GM12878 (cell line): Measurements from ENCODE around the gene UNC80. TPM values are rescaled to one million over a fixed set of nuclear protein-coding genes. Genes with fewer than 3 reads are reported as not detected.

Source experiments
- ATAC-seq: fragments of 200-7000 bp; cut with Tn5 transposase; 3 replicates; pipeline ENCODE4 v1.9.1; 2020; ENCODE audit warnings: mild to moderate bottlenecking, moderate library complexity
- BruUV-seq: library from RNA; stranded (reverse); fragments of 400-500 nt; replicated peaks from 2 replicates; lab custom pipeline; 2021; lab: Mats Ljungman, UMichigan
- CTCF ChIA-PET: fragments of 300-600 bp; sonication (Branson Sonifier 250); formaldehyde crosslinking; extraction: SDS; loops from one replicate; lab custom pipeline; 2021; ENCODE audit warnings: inconsistent platforms; lab: Yijun Ruan, JAX
- POLR2A ChIA-PET: fragments of 350-600 bp; formaldehyde crosslinking; extraction: SDS; loops from one replicate; lab custom pipeline; 2021; ENCODE audit warnings: inconsistent platforms; lab: Charles Lee
- RAD21 ChIA-PET: fragments of 300-600 bp; sonication (Branson Sonifier 250); formaldehyde crosslinking; loops from one replicate; lab custom pipeline; 2023; ENCODE audit warnings: antibody characterized with exemption; ENCODE audit not compliant: unreplicated experiment; lab: Charles Lee
- SMC1A ChIA-PET: fragments of 300-600 bp; sonication (Branson Sonifier 250); formaldehyde crosslinking; loops from one replicate; lab custom pipeline; 2023; ENCODE audit not compliant: unreplicated experiment, uncharacterized antibody; lab: Charles Lee
- DNase-seq: peaks from one replicate; pipeline ENCODE4 v3.0.0-alpha.2; 2011; ENCODE audit warnings: low read depth, low spot score
- FAIRE-seq: peaks from 3 replicates; lab custom pipeline; 2011; peaks lifted over from hg19 to GRCh38; lab: Jason Lieb, UNC
- H2AFZ ChIP-seq: 2 replicates; pipeline ENCODE4 v1.6.0; 2011; ENCODE audit warnings: low read depth, low read length, control low read depth; ENCODE audit not compliant: control insufficient read depth
- H3K27ac ChIP-seq: 2 replicates; pipeline ENCODE4 v1.5.1; 2011; ENCODE audit warnings: control low read depth; ENCODE audit not compliant: control insufficient read depth, insufficient read depth
- H3K27me3 ChIP-seq, 2 experiments: replicated peaks in 1 of 2; 2 replicates each; pipeline versions ENCODE4 v1.6.0 to v1.6.1; 2011; ENCODE audit warnings: low read length in 1 of 2; ENCODE audit not compliant: control insufficient read depth in 2 of 2, insufficient read depth in 2 of 2
- H3K36me3 ChIP-seq, 2 experiments: 2 replicates each; pipeline ENCODE4 v1.5.1; 2011; ENCODE audit warnings: low read length in 1 of 2; ENCODE audit not compliant: control insufficient read depth in 2 of 2, insufficient read depth in 2 of 2
- H3K4me1 ChIP-seq: 2 replicates; pipeline ENCODE4 v1.6.1; 2011; ENCODE audit warnings: mild to moderate bottlenecking, low read length, moderate library complexity, mixed read lengths; ENCODE audit not compliant: control insufficient read depth, insufficient read depth
- H3K4me2 ChIP-seq: 2 replicates; pipeline ENCODE4 v1.6.0; 2011; ENCODE audit warnings: control low read depth; ENCODE audit not compliant: control insufficient read depth, insufficient read depth
- H3K4me3 ChIP-seq: fragments of 200-600 bp; sonication (generic); 2 replicates; pipeline ENCODE4 v1.5.1; 2016
- H3K79me2 ChIP-seq: 2 replicates; pipeline ENCODE4 v1.6.0; 2011; ENCODE audit warnings: low read length; ENCODE audit not compliant: control insufficient read depth, insufficient read depth
- H3K9ac ChIP-seq: 2 replicates; pipeline ENCODE4 v1.8.0; 2011; ENCODE audit warnings: low read length, control low read depth, mixed read lengths; ENCODE audit not compliant: control insufficient read depth, insufficient read depth
- H3K9me3 ChIP-seq: replicated peaks from 3 replicates; pipeline ENCODE4 v1.5.1; 2011; ENCODE audit warnings: mild to moderate bottlenecking, low read length; ENCODE audit not compliant: control insufficient read depth, insufficient read depth
- H4K20me1 ChIP-seq: 2 replicates; pipeline ENCODE4 v1.6.0; 2011; ENCODE audit not compliant: control insufficient read depth, insufficient read depth
- ASH2L ChIP-seq: fragments of 300-600, 200-600 bp; sonication (generic); IDR thresholded peaks from 2 replicates; pipeline ENCODE4 v1.6.1; 2017; ENCODE audit warnings: low read depth, mild to moderate bottlenecking, borderline replicate concordance
- ATF2 ChIP-seq: IDR thresholded peaks from 2 replicates; pipeline ENCODE4 v1.6.1; 2012; ENCODE audit warnings: low read length, inconsistent platforms
- FOS ChIP-seq: IDR thresholded peaks from 3 replicates; pipeline ENCODE4 v1.6.1; 2011; ENCODE audit warnings: borderline replicate concordance; ENCODE audit not compliant: insufficient read length; ENCODE audit errors: extremely low read depth
- HDGF ChIP-seq: fragments of 450-650 bp; IDR thresholded peaks from 2 replicates; pipeline ENCODE4 v1.6.1; 2016; ENCODE audit warnings: antibody characterized with exemption
- MTA2 ChIP-seq: fragments of 450-650 bp; IDR thresholded peaks from 2 replicates; pipeline ENCODE4 v1.6.1; 2016; ENCODE audit warnings: low read depth, mild to moderate bottlenecking, moderate library complexity
- NFXL1 ChIP-seq: fragments of 450-650 bp; IDR thresholded peaks from 2 replicates; pipeline ENCODE4 v1.6.1; 2017; ENCODE audit warnings: antibody characterized with exemption, mild to moderate bottlenecking, borderline replicate concordance
- NR2C2 ChIP-seq: IDR thresholded peaks from 2 replicates; pipeline ENCODE4 v1.6.1; 2011; ENCODE audit warnings: borderline replicate concordance, low read depth; ENCODE audit not compliant: control insufficient read depth, insufficient read length
- PML ChIP-seq: IDR thresholded peaks from 2 replicates; pipeline ENCODE4 v1.6.1; 2012; ENCODE audit warnings: low read length, inconsistent platforms
- POU2F2 ChIP-seq: IDR thresholded peaks from 3 replicates; pipeline ENCODE4 v1.6.1; 2011; ENCODE audit warnings: low read depth, mild to moderate bottlenecking, low read length, borderline replicate concordance
- RELB ChIP-seq: fragments of 450-650 bp; IDR thresholded peaks from 2 replicates; pipeline ENCODE4 v1.6.1; 2017; ENCODE audit warnings: low read depth, mild to moderate bottlenecking, moderate library complexity
- SIX5 ChIP-seq: IDR thresholded peaks from 2 replicates; pipeline ENCODE4 v1.6.1; 2011; ENCODE audit warnings: mild to moderate bottlenecking, low read depth, low read length, moderate library complexity; ENCODE audit not compliant: severe bottlenecking
- SREBF1 ChIP-seq: IDR thresholded peaks from 2 replicates; pipeline ENCODE4 v1.6.1; 2012; ENCODE audit warnings: mild to moderate bottlenecking, low read length
- TCF12 ChIP-seq: IDR thresholded peaks from 2 replicates; pipeline ENCODE4 v1.6.1; 2011; ENCODE audit warnings: low read depth, mild to moderate bottlenecking, low read length
- ZZZ3 ChIP-seq: IDR thresholded peaks from 2 replicates; pipeline ENCODE4 v1.6.1; 2011; ENCODE audit warnings: low read depth; ENCODE audit not compliant: control insufficient read depth, insufficient read length
- WGBS: methylation state at CpG from one replicate; pipeline ENCODE4 v1.1.6; 2016; ENCODE audit warnings: low lambda C conversion rate; ENCODE audit not compliant: insufficient replicate concordance, insufficient coverage; ENCODE audit errors: missing lambda C conversion rate; 5-methylcytosine and 5-hydroxymethylcytosine counted together
- in situ Hi-C: fragments of 300-500 bp; cut with MboI; formaldehyde crosslinking; loops from 9 replicates; pipeline ENCODE4 v1.14.3; 2018; ENCODE audit warnings: mixed read lengths
- intact Hi-C: fragments of 100-400 bp; cut with micrococcal nuclease; formaldehyde crosslinking; loops from one replicate; pipeline ENCODE4 v1.14.2; 2022; ENCODE audit not compliant: unreplicated experiment
- polyA plus RNA-seq, 11 experiments: library from polyadenylated mRNA; depleted of rRNA in 4 of 11; unstranded in 6 of 11; stranded (reverse) in 5 of 11; fragments of >200 nt; fragmentation: Nextera tagmentation in 4 of 11; fragmentation: Illumina TruSeq in 1 of 11; extraction: Ambion mirVana in 4 of 11; extraction: Trizol in 1 of 11; gene quantifications; 1 replicate in 1 of 11; 2 replicates in 10 of 11; pipeline versions ENCODE4 v1.2.1 to v1.2.3, GENCODE V29; 2011 to 2016; ENCODE audit warnings: inconsistent platforms in 2 of 11, missing spikeins in 2 of 11, low read depth in 1 of 11
- total RNA-seq, 4 experiments: library from RNA; depleted of rRNA in 3 of 4; stranded (reverse); fragments of >200 nt in 3 of 4; fragmentation: Illumina TruSeq in 1 of 4; extraction: Trizol in 1 of 4; gene quantifications; 2 replicates each; pipeline versions ENCODE4 v1.2.1 to v1.2.3, GENCODE V29; 2013 to 2021

Gene UNC80
- total and polyA plus RNA-seq, 10 of the 15 experiments (the other 5 are each of a cell fraction or from before 2014, with no cell fraction given): not detected

GRCh38 chr2:209938906-209939305 is 167.3 kb downstream of the UNC80 start:
- intact Hi-C loops: no loop called here
- H3K9me3 ChIP-seq: no peaks in the 10 kb centered on the region
- no TSS peak for BruUV-seq
- H3K79me2 ChIP-seq: no peaks in the 10 kb centered on the region
- TF ChIP-seq SREBF1 (no peak), HDGF (no peak), SIX5 (no peak), TCF12 (no peak), NR2C2 (no peak), NFXL1 (no peak), RELB (no peak), ATF2 (no peak), POU2F2 (no peak), ZZZ3 (no peak), FOS (no peak), MTA2 (no peak), ASH2L (no peak), PML (no peak)
- TF ChIP-seq, all 136 proteins: peak for 0
- ChIA-PET POLR2A (no interaction called here), RAD21 (no interaction called here), SMC1A (interaction anchor here (1.4 kb wide), 1 partner anchor 22 kb away, joined by 4 read pairs; no protein-coding TSS in a partner anchor), CTCF (no interaction called here)
- no peak overlapping the region for H3K9ac ChIP-seq
- DNase-seq: no peak
- H2AFZ ChIP-seq: no peak overlapping the region
- no peak overlapping the region for H3K27ac ChIP-seq
- H3K4me2 ChIP-seq: no peak overlapping the region
- H3K4me3 ChIP-seq: no peak overlapping the region
- no peak for FAIRE-seq
- H3K36me3 ChIP-seq: no peaks in the 10 kb centered on the region
- H3K4me1 ChIP-seq: no peaks in the 10 kb centered on the region
- no peaks in the 10 kb centered on the region for H3K27me3 ChIP-seq
- in situ Hi-C loops: no loop called here
- H4K20me1 ChIP-seq: no peaks in the 10 kb centered on the region
- 31% methylated on average over 1 of the region's 1 CpG for WGBS
- no peak for ATAC-seq
